GM23248 (cell line): ENCODE results near the gene MEIS2.

Experiments
- EZH2 ChIP-seq: fragments of 200-600 bp; sonication (generic); IDR thresholded peaks from 2 replicates; pipeline ENCODE4 v1.6.1; 2018; ENCODE audit warnings: antibody characterized with exemption, mild to moderate bottlenecking; ENCODE audit not compliant: insufficient read depth, poor library complexity, severe bottlenecking
- EZH2phosphoT487 ChIP-seq: fragments of 200-600 bp; sonication (generic); IDR thresholded peaks from 2 replicates; pipeline ENCODE4 v1.6.1; 2018; ENCODE audit warnings: antibody characterized with exemption, moderate library complexity, mild to moderate bottlenecking, low read depth; ENCODE audit not compliant: insufficient read depth

DNA sequence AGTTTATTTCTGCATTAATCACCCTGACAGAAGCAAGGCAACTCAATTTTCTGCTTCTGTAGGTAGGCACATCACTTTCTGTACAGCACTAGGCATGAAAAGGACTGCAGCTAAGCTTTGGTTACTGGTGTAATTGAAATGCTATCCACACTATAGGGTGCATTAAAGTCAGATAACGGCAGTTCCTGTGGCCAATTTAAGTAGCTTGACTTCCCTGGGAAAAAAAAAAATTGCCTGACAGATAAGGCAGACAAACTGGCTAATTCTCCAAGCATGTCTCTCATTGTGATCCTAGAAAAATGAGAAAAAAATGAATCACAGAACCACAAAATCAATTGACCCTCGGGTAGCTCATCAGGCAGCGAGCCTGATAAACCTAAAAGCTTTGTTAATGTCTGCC, 151.4 kb downstream of the MEIS2 start:
- TF ChIP-seq EZH2 (no peak), EZH2phosphoT487 (no peak)
